ENCODE data around the gene RPTOR. TPM values are rescaled to one million over a fixed set of nuclear protein-coding genes. Genes with fewer than 3 reads are reported as not detected.

Gene RPTOR
- polyA plus RNA-seq, 1 donor = 23.9 TPM

DNA sequence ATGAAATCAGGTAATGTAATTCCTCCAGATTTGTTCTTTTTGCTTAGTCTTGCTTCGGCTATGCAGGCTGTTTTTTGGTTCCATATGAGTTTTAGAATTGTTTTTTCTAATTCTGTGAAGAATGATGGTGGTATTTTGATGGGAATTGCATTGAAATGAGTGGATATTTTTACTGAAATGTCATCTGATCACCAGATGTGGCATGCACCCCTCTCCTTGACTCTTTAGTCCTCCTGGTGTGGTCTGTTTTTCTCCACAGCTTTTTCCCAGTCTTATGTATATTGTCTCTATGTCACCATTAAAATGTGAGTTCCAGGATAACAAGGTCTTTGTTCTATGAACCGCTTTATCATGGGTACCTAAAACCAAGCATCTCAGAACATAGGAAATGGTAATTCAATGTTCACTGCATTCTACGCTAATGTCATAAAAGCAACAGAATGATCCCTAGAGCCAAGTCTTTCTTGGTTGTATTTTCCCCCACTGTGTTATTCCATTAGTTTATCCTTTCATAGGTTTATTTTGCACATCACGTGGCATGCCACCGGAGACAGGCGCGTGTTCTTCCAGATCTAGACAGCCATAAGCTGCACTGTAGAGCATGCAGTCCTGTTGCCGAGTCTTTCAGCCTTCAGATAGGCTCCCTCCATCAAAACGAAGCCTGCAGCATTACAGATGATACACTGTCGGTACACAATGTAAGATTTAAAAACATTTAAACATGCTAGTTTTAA is 172.5 kb downstream of the RPTOR start:
- DNase-seq (ENCODE audit: low read depth) = no peak

GRCh38 chr17:80717720-80718083 is 173.1 kb downstream of the RPTOR start:
- no peak for DNase-seq (ENCODE audit: low read depth)

DNA sequence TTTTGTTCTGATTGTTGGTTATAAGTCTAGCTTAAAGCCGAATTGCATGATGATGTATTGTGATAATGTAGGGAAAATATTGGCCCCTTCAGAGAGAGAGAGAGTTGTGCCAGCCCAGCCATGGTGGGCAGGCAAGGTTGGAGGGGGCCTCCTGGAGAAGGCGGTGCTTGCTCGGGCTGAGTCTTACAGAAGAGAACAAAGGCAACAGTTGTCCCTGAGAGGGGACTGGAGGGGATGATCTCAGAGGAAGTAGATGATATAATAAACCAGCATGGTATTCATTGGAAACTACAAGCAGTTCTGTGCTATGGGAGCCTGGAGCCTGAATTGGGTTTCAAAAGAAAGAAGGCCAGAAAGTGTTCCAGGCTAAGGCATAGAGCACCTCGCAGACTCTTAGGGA is 173.8 kb downstream of the RPTOR start:
- no peak for DNase-seq (ENCODE audit: low read depth)

GRCh38 chr17:80719449-80719848 is 174.8 kb downstream of the RPTOR start:
- DNase-seq (ENCODE audit: low read depth) = no peak

DNA sequence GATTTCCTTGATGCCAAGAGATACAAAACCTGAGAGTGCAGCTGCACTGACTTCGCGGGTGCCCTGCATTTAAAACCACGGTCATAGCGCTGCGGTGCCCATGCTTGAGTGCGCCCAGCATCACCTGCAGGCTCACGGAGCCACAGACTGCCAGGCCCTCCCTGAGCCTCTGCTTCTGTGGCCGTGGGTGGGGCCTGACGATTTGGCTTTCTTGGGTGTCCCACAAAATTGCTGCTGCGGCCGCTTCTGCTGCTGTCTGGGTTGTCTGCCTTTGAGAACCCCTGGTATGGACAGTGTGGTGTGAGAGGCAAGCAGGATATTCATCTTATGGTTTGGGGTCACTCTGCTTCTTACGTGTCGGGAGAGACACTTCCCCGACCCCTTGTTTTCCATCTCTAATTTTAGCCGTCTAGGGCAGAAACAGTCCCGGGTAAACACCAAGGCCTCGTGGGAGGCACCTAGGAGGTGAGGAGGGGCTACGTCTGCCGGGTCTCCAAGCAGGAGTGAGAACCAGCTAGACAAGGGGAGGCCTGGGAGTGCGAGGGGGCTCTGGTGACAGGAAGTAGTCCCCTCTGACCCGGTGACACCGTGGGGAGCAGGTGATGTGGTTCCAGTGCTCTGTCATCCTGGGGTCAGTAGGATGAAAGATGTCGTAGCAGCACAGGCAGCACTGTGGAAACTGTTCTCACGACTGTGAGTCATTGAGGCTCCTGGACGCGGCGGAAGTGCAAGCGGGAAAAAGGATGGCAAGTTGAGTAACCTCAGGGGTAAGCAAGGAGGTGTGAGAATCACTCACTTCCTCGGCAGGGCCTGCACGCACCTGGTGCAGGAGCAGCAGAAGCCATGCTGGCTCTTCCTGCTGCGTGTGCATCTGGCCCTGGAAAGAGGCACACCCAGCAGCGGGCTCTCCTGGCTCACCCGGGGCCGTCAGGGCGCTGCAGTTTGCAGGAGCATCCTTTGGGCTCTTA is 176.3 kb downstream of the RPTOR start:
- DNase-seq (ENCODE audit: low read depth) = no peak

GRCh38 chr17:80722661-80723060 is 178.0 kb downstream of the RPTOR start:
- DNase-seq (ENCODE audit: low read depth) = no peak

DNA sequence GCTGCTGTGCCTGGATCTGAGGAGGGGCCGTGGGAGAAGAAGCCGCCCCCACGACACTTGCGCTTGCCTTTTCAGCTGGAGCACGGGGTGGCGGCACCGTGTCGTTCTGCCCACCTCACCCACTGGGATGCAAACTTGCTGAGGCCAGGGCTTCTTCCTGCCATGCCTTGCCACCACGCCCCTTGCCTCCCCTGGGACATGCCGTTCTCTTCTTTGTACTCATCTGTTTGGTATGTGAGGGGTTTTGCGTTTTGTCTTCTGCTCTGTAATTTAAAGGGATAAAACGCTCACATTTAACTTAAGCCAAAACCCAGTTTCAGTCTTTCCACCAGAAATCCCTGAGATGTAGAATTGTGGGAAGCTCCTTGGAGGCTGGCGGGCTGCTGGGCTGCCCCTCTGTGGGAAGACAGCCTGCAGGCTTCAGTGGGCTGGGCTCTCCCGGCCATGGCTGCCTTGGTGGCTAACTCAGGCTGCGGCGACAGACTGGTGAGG is 180.2 kb downstream of the RPTOR start:
- DNase-seq (ENCODE audit: low read depth) = no peak

DNA sequence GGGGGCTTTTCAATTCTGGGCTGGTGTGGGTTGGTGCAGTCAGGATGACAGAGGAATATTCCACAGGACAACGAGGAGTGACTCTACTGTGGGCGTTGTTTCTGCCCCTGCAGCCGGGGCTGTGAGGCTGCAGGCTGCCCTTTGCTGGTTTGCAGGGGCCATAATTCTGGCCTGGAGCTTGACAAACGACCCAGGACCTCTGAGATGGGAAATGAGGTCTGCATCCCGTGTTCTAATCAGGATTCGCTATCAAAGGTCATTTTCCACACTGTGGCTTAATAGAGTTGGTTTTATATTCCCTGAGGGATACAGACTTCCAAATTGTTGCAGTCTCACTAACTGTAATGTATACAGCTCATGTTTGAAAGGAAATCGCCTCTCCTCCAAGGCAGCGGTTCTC is 180.9 kb downstream of the RPTOR start:
- DNase-seq (ENCODE audit: low read depth) = no peak

GRCh38 chr17:80726558-80727408 is 182.1 kb downstream of the RPTOR start:
- DNase-seq (ENCODE audit: low read depth) = no peak

DNA sequence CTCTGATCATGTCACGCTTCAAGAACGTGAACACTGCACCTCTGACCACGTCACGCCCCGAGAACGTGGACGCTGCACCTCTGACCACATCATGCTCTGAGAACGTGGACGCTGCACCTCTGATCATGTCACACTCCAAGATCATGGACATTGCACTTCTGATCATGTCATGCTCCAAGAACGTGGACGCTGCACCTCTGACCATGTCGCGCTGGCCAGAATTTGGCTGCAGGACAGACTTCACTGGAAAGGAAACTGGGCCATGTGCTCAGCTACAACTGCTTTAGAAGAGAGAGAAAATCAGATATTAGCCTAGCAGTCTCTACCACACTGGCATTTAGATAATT is 182.7 kb downstream of the RPTOR start:
- DNase-seq (ENCODE audit: low read depth) = no peak

DNA sequence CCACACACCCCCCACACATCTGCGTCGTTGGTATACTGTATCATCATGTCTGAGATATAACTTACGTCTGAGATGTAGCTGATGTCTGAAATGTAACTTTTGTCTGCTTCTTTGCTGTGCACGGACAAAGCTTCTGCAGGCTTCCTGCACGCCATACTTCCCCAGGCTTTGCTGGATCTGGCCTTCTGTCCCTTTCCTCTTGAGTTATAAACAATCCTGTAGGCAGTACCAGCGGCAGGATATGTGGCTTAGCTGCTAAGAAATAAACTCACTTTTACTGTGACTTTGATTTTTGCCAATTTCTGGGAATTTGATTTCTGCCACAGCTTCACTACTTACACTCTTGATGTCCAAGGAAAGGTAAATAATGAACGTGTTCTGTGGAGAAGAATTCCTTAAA is 184.4 kb downstream of the RPTOR start:
- no peak for DNase-seq (ENCODE audit: low read depth)

DNA sequence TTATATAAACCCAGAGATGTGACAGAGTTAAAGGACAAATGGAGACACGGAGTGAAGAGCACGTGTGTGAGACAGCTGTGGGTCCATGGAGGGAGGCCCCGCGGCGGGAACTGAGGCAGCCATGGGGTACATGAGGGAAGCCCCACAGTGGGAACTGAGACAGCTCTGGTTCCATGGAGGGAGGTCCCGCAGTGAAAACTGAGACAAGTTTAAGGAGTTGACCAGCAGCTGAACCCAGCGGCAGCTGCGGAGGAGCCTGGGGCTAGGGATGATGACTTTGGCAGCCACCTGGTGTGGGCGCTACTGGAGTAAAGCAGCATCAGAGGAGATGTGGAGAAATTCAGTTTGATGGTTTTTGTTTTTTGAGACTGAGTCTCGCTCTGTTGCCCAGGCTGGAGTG is 185.1 kb downstream of the RPTOR start:
- DNase-seq (ENCODE audit: low read depth) = no peak

GRCh38 chr17:80730739-80731138 is 186.1 kb downstream of the RPTOR start:
- DNase-seq (ENCODE audit: low read depth) = no peak

- no peak for DNase-seq (ENCODE audit: low read depth)
Observed at GRCh38 chr17:80731323-80731722, 186.7 kb downstream of the RPTOR start.

DNA sequence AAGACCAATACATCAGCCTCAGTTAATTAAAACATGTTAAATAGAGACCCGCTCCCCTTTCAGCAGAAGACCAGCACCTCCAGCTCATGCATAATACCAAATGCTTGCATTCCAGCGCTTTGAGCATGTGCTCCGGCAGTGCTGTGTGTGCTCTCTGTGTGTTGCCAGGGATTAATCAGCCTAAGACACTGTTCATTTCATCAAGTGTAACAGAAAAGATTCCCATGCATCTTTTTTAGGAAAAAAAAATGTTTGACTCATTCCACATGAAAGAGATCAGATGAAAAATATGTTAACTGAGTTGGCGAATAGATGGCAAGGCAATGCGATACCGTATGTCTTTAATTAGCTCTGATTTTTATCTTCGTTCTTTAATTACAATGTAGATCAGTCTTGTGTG is 187.6 kb downstream of the RPTOR start:
- no peak for DNase-seq (ENCODE audit: low read depth)

- no peak for DNase-seq (ENCODE audit: low read depth)
Observed at GRCh38 chr17:80737106-80738019, 192.7 kb downstream of the RPTOR start.

- no peak for DNase-seq (ENCODE audit: low read depth)
Observed at GRCh38 chr17:80738020-80738808, 193.6 kb downstream of the RPTOR start.

GRCh38 chr17:80738987-80739730 is 194.5 kb downstream of the RPTOR start:
- no peak for DNase-seq (ENCODE audit: low read depth)

- DNase-seq (ENCODE audit: low read depth) = no peak
Observed at GRCh38 chr17:80740141-80740540, 195.5 kb downstream of the RPTOR start.
